Activated CD4-positive, alpha-beta T cell treated with anti-CD3 and anti-CD28 coated beads for 4 hours (primary cell): Measurements from ENCODE around the gene GRB10.

Source experiments
- DNase-seq, 2 donors: peaks; one replicate each; pipeline ENCODE4 v3.0.0-alpha.2; 2020

GRB10 gene

GRCh38 chr7:50714857-50715256 lies 67.8 kb downstream of the GRB10 start:
- DNase-seq, result no peak

GRCh38 chr7:50713123-50713965 lies 69.4 kb downstream of the GRB10 start:
- DNase-seq, result no peak

- no peak for DNase-seq
Measured at GRCh38 chr7:50712252-50713122, 70.2 kb downstream of the GRB10 start.

DNA sequence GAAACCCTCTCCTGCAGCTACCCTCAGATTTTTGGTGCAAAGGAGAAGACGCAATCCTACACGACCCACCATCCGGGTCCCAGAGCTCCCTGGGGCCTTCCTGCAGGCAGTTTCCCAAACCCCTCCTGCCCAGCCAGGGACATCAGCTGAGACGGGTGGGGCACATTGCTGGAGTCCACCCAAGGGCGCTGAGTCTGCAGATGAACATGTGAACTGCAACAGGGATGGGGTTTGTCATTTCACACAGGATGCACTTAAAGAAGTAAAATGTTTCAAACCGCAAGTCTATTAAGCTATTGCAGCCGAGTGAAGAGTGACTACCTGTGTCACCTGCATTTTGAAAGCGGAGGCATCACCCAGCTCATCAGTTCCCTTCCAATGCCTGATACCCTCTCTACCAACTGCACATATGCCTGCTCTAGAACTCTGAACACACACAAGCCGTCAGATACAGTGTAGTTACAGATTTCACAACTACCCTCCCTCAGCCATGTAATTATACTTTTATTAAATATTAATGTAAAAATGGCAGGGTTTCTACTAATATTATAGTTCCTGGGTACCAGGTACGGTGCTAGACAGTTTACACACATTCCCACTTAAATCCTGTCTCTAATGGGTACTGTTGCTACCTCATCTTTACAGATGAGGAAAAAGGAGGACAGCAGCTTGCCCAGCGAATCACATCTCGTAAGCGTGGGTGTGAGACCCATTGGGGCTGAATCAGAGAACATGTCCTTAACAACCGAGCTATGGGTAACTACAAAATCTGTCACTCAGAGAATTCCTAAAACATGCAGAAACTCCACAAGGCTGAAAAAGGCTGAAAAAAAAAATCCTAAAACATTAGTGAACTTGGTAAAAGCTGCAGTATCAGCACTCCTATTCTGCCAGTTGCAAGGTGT lies 71.2 kb downstream of the GRB10 start:
- no peak for DNase-seq

- no peak for DNase-seq
Measured at GRCh38 chr7:50710441-50711154, 72.1 kb downstream of the GRB10 start.

GRCh38 chr7:50709151-50709550 lies 73.5 kb downstream of the GRB10 start:
- DNase-seq, result no peak

GRCh38 chr7:50707236-50708006 lies 75.3 kb downstream of the GRB10 start:
- no peak for DNase-seq

DNA sequence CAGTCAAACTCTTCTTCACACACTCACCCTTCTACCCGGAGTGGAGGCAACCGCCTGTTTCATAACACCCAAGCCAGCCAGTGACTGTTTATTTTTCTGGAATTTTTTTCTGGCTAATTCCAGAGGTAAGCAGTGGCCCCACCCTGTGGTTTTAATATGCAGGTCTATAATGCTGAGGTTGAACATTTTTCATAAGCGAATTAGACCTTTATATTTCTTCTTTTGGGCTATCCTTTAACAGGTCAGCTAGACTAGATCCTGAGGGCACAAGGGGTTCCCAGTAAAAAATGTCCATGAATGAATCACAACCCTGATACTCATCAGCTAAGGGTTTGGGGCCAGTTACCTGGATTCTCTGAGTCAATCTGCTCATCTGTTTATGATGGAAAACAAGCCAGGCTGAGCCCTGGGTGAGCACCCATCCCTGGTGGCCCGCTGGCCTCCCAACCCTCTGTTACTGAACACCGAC lies 76.2 kb downstream of the GRB10 start:
- DNase-seq, result no peak

DNA sequence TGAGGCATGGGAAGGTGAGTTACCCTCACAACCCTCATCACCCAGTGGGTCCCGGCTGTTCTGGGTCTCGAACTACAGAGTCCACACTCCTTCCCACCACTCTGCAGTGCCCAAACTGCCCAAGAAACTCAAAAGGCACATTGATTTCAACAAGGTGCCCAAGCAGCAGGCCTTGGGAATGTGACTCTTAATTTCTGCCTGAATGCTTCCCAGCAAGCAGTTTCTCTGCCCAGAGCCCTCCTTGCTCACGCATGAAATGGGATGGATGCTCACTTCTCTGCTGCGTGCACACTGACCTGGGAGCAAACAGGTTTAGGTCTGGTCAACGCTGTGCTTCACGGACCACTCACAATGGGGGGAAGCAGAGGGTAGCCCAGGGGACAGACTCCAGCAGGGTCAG lies 77.9 kb downstream of the GRB10 start:
- DNase-seq, result no peak

GRCh38 chr7:50703654-50704053 lies 79.0 kb downstream of the GRB10 start:
- DNase-seq, result no peak

DNA sequence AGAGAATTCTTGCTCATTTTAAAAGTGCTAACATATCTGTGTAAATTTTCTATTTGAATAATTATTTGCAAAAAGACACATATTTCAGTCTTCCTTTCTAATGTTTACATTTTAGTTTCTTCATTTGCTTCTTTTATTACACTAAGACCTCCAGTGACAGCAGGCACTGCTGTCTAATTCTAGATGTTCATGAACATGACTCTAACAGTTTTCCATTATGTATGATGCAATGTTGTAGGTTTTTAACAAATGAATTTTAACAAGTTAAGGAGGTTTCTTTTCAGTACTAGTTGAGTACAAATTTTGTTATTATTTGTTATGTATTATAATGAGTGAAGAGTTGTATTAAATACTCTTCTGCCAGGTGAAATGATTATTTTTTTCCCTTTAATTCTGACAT lies 83.6 kb downstream of the GRB10 start:
- DNase-seq, result no peak

- no peak for DNase-seq
Measured at GRCh38 chr7:50697748-50698147, 84.9 kb downstream of the GRB10 start.

- no peak for DNase-seq
Measured at GRCh38 chr7:50696810-50697582, 85.7 kb downstream of the GRB10 start.

DNA sequence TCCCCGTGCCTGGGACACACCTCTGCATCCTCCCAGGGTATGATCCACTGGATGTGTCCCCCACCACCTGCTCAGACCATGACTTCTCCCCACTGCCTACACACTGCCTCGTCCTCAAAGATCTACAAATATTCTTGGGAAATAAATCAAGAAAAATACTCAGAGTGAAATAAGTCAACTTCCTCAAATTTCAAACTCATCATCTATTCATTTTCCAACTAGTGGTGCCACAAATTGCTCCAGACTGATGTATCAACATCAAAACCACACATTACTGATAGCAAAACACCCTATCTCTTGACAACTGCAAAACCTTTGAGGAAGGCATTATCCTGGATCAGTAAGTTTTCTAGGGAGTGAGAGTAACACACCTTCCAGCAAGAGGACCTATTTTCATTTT lies 87.7 kb downstream of the GRB10 start:
- no peak for DNase-seq

GRCh38 chr7:50693455-50694130 lies 89.1 kb downstream of the GRB10 start:
- DNase-seq, result no peak

GRCh38 chr7:50690541-50691011 lies 92.1 kb downstream of the GRB10 start:
- no peak for DNase-seq

DNA sequence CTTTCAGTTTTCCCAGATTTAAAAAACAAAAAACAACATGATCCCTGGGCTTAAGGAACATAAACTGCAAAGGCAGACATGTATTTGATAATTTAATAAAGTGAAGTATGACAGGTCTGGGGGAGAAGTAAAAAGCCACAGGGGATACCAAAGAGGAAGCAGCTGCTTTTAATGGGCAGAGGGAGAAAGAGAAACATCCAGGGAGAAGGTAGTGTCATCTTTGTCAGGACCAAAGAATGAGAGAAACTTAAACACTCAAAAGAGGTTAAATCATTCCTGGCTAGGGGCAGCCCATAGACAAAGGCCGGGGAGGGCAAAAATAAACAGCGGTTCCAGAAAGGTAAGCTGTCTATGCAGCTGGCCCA lies 94.5 kb downstream of the GRB10 start:
- DNase-seq, result no peak

- DNase-seq, result no peak
Measured at GRCh38 chr7:50687575-50688225, 95.0 kb downstream of the GRB10 start.

- DNase-seq, result no peak
Measured at GRCh38 chr7:50687096-50687495, 95.6 kb downstream of the GRB10 start.
